Loucy (cell line): Measurements from ENCODE around the gene AARS1.
A peak's percentile ranks its signal among the peaks of the same experiment; 100 is the strongest.
"Not testable (repeated sequence)": the region's sequence is repeated elsewhere in the genome, so short reads cannot be mapped to it uniquely, and the experiment has no call there.

Source experiments
- H2AFZ ChIP-seq: fragments of 200-600 bp; sonication (generic); 2 replicates; pipeline ENCODE4 v1.6.0; 2016; ENCODE audit warnings: antibody characterized with exemption, mild to moderate bottlenecking, low read length, moderate library complexity
- H3F3A ChIP-seq: fragments of 200-600 bp; 2 replicates; pipeline ENCODE4 v1.6.0; 2016; ENCODE audit warnings: antibody characterized with exemption, low read depth, mild to moderate bottlenecking
- H3K27me3 ChIP-seq: fragments of 200-600 bp; sonication (generic); 2 replicates; pipeline ENCODE4 v1.6.1; 2014; ENCODE audit warnings: low read length, mild to moderate bottlenecking; ENCODE audit not compliant: insufficient read depth, poor library complexity, severe bottlenecking
- H3K36me3 ChIP-seq: fragments of 200-600 bp; sonication (generic); 2 replicates; pipeline ENCODE4 v1.6.1; 2016; ENCODE audit warnings: low read length; ENCODE audit not compliant: insufficient read depth
- H3K4me1 ChIP-seq: fragments of 200-600 bp; sonication (generic); 2 replicates; pipeline ENCODE4 v1.5.1; 2014; ENCODE audit warnings: low read length, mild to moderate bottlenecking; ENCODE audit not compliant: insufficient read depth, poor library complexity, severe bottlenecking
- H3K4me2 ChIP-seq: fragments of 200-600 bp; sonication (generic); 2 replicates; pipeline ENCODE4 v1.6.0; 2014; ENCODE audit warnings: antibody characterized with exemption, low read length, low read depth, mild to moderate bottlenecking; ENCODE audit not compliant: poor library complexity, severe bottlenecking
- H3K4me3 ChIP-seq: fragments of 200-600 bp; sonication (generic); 2 replicates; pipeline ENCODE4 v1.5.1; 2014; ENCODE audit warnings: low read length, mild to moderate bottlenecking, mixed read lengths; ENCODE audit not compliant: poor library complexity, severe bottlenecking
- H3K79me2 ChIP-seq: fragments of 200-600 bp; sonication (generic); 2 replicates; pipeline ENCODE4 v1.6.1; 2014; ENCODE audit warnings: low read length; ENCODE audit not compliant: insufficient read depth
- H3K9ac ChIP-seq: fragments of 200-600 bp; sonication (generic); 2 replicates; pipeline ENCODE4 v1.6.0; 2014; ENCODE audit warnings: mild to moderate bottlenecking, low read depth, low read length, moderate library complexity; ENCODE audit not compliant: poor library complexity, severe bottlenecking
- H3K9me2 ChIP-seq: fragments of 200-600 bp; sonication (generic); replicated peaks from 2 replicates; pipeline ENCODE4 v1.6.1; 2016; ENCODE audit warnings: low read depth, low read length, mixed read lengths
- H3K9me3 ChIP-seq: fragments of 200-600 bp; sonication (generic); 2 replicates; pipeline ENCODE4 v1.6.1; 2014; ENCODE audit warnings: mild to moderate bottlenecking, antibody characterized with exemption, low read length, low read depth; ENCODE audit not compliant: insufficient read depth
- H4K20me1 ChIP-seq: fragments of 200-600 bp; sonication (generic); 2 replicates; pipeline ENCODE4 v1.6.0; 2014; ENCODE audit warnings: antibody characterized with exemption, low read length, mild to moderate bottlenecking; ENCODE audit not compliant: insufficient read depth, poor library complexity, severe bottlenecking
- EZH2phosphoT487 ChIP-seq: fragments of 200-600 bp; IDR thresholded peaks from 2 replicates; pipeline ENCODE4 v1.6.1; 2018; ENCODE audit warnings: antibody characterized with exemption, mild to moderate bottlenecking, moderate library complexity, borderline replicate concordance
- TF ChIP-seq, protein P1 (sequence below): fragments of 200-600 bp; sonication (generic); conservative IDR thresholded peaks from 2 replicates; pipeline ENCODE4 v1.5.1; 2014; ENCODE audit warnings: mild to moderate bottlenecking, antibody characterized with exemption, low read length

The AARS1 gene

DNA sequence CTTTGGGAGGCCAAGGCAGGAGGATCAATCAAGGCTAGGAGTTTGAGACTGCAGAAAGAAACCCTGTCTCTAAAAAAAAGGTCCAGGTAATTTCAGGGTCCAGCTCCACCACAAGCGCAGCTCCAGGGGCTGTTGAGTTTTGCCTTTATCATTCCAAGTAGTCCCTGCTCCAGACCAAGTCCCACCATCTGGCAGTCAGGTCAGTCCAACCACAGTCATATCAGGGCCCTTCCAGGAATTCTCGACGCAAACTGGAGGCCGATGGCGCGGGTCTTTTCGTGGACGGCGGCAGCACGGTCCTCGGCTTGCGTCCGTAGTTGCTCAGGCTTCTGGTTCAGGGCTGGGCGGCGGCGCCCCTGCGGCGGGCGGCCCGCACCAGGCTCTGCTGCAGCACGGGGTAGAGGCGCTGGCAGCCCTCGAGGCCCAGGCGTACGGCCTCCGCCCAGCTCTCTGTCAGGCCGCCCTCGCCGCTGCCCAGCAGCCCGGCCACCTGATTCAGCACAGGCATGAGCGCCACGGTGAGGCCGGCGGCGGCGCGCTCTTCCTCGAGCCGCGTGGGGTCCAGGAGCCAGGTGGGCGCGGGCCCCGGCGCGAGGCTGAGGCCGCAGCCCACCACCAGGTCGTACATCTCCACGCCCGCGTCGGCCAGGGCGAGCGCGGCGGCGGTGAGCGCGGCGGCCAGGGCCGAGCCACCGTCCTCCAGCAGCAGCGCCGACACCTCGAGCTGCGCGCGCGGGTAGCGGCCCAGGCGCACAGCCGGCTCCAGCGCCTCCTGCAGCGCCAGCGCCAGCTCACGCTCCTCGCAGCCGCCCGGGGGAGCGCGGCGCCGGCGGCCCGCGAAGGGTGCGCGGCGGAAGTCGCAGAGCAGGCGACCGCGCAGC is 38.3 kb downstream of the AARS1 start:
- no peaks in the 10 kb centered on the region for H3K9me2 ChIP-seq
- peaks cover 8% of the 10 kb centered on the region for H3K4me1 ChIP-seq
- peak overlapping the region; percentile 80 for H3K9ac ChIP-seq
- peaks cover 46% of the 10 kb centered on the region for H3K79me2 ChIP-seq
- peaks cover 37% of the 10 kb centered on the region; the same call in 1 of the 2 replicates for H3K36me3 ChIP-seq
- H2AFZ ChIP-seq = no peak overlapping the region; the same call in 1 of the 2 replicates
- H3K9me3 ChIP-seq = no peaks in the 10 kb centered on the region
- peaks cover 6% of the 10 kb centered on the region; the same call in 1 of the 2 replicates for H3F3A ChIP-seq
- peaks cover 28% of the 10 kb centered on the region for H4K20me1 ChIP-seq
- peak overlapping the region; percentile 97 for H3K4me3 ChIP-seq
- TF ChIP-seq, protein P1, sequence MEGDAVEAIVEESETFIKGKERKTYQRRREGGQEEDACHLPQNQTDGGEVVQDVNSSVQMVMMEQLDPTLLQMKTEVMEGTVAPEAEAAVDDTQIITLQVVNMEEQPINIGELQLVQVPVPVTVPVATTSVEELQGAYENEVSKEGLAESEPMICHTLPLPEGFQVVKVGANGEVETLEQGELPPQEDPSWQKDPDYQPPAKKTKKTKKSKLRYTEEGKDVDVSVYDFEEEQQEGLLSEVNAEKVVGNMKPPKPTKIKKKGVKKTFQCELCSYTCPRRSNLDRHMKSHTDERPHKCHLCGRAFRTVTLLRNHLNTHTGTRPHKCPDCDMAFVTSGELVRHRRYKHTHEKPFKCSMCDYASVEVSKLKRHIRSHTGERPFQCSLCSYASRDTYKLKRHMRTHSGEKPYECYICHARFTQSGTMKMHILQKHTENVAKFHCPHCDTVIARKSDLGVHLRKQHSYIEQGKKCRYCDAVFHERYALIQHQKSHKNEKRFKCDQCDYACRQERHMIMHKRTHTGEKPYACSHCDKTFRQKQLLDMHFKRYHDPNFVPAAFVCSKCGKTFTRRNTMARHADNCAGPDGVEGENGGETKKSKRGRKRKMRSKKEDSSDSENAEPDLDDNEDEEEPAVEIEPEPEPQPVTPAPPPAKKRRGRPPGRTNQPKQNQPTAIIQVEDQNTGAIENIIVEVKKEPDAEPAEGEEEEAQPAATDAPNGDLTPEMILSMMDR = 0 out of 2 replicates have a peak, but pooled peaks have one; percentile 9
- TF ChIP-seq EZH2phosphoT487 = no peak
- H3K27me3 ChIP-seq = no peaks in the 10 kb centered on the region
- H3K4me2 ChIP-seq = peak overlapping the region; percentile 78

DNA sequence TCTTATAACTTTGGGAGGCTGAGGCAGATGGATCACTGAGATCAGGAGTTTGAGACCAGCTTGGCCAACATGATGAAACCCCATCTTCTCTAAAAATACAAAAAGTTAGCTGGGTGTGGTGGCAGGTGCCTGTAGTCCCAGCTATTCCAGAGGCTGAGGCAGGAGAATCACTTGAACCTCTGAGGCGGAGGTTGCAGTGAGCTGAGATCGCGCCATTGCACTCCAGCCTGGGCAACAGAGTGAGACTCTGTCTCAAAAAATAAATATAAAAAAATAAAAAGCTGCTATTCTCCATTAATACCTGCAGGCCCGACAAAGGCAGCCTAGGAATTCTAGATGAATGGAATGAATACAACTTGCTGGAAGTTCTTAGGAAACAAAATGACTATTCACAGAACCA is 39.6 kb downstream of the AARS1 start:
- H2AFZ ChIP-seq, H3K27me3 ChIP-seq, H3K4me1 ChIP-seq, H3K9me2 ChIP-seq, H3K9me3 ChIP-seq, H3F3A ChIP-seq: not testable (repeated sequence)
- Histone ChIP-seq H3K79me2 (peaks cover 47% of the 10 kb centered on the region), H4K20me1 (peaks cover 28% of the 10 kb centered on the region), H3K36me3 (peaks cover 27% of the 10 kb centered on the region; the same call in 1 of the 2 replicates), H3K9ac (peak overlapping the region; percentile 80), H3K4me3 (peak overlapping the region; percentile 97), H3K4me2 (peak overlapping the region; percentile 78)

DNA sequence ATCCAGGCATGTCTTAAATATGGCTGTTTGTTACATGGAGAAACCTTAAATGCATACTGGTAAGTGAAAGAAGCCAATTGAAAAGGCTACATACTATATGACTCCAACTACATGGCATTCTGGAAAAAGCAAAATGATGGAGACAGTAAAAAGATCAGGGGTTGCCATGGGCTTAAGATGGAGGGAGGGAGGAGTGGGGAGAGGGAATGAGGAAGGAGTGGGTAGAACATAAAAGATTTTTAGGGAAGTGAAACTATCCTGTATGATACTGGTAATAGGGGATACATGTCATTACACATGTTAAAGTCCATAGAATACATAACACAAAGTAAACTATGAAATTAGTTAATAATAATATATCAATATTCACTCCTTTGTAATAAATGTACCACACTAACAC is 50.5 kb downstream of the AARS1 start:
- H3K4me3 ChIP-seq, H3K4me2 ChIP-seq, H4K20me1 ChIP-seq, H3K4me1 ChIP-seq, H3F3A ChIP-seq, H3K27me3 ChIP-seq, H3K9ac ChIP-seq, H3K79me2 ChIP-seq, H2AFZ ChIP-seq, H3K9me3 ChIP-seq, H3K9me2 ChIP-seq, H3K36me3 ChIP-seq: not testable (repeated sequence)

DNA sequence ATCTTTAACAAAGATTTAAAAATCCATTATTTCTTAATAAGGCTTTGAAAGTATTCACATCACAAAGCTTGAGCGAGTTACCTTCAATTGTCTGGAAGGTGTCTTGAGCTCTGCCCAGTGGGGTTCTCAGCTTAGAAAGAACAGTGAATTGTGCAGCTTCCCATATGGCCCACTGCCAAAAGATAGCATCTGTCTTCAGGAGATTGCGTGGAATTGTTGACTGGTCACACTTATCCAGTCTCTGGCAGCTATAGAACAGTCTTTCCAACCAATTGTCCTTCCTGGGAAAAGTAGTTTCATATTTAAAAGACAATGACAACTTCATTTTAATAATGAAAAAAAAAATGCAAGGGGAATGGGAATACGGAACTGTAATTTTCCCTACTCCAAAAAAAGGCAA is 57.5 kb downstream of the AARS1 start:
- not testable (repeated sequence) for H3K27me3 ChIP-seq, H2AFZ ChIP-seq, H3F3A ChIP-seq, H3K79me2 ChIP-seq, H3K4me3 ChIP-seq, H4K20me1 ChIP-seq, H3K4me1 ChIP-seq, H3K4me2 ChIP-seq, H3K9me3 ChIP-seq, H3K9me2 ChIP-seq, H3K9ac ChIP-seq
- peaks cover 13% of the 10 kb centered on the region; the same call in 1 of the 2 replicates for H3K36me3 ChIP-seq

DNA sequence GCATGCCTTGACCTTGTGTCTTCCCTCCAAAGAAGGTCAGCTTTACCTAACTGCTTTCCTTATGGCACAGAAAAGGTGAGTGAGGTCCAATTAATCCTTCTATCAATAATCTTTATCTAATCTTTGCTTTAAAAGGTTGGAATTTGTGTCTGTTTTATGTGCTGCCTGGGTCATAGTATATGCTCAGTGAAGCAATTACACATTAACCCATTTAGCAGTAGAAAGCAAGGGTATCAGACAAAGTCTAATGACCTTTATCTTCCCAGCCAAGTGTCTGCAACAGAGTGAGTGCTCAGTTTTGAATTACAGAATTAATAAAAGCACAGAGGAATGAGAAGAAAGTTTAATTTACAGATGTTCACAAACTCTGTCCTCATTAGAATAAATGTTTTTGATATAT is 63.3 kb downstream of the AARS1 start:
- H2AFZ ChIP-seq, H3K36me3 ChIP-seq, H3F3A ChIP-seq, H3K9ac ChIP-seq, H3K4me3 ChIP-seq, H3K4me2 ChIP-seq, H3K79me2 ChIP-seq, H4K20me1 ChIP-seq, H3K9me2 ChIP-seq, H3K27me3 ChIP-seq, H3K9me3 ChIP-seq, H3K4me1 ChIP-seq: not testable (repeated sequence)

DNA sequence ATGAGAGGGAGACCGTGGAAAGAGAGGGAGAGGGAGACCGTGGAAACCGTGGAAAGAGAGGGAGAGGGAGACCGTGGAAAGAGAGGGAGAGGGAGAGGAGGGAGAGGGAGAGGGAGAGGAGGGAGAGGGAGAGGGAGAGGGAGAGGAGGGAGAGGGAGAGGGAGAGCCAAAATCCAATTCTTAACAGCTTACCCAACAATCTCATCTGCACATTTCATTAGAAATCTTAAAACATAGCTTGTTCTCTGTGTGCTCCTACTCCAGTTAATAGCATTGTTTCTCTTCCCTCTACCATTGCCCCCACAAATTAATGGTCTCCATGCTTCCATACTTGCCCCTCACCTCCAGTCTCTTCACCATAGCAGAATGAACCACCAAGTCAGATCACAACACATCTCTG is 63.9 kb downstream of the AARS1 start:
- not testable (repeated sequence) for H3K79me2 ChIP-seq, H3K36me3 ChIP-seq, H3K4me3 ChIP-seq, H3K9ac ChIP-seq, H3K4me1 ChIP-seq, H3K27me3 ChIP-seq, H3K9me3 ChIP-seq, H4K20me1 ChIP-seq, H3K9me2 ChIP-seq, H3F3A ChIP-seq, H3K4me2 ChIP-seq, H2AFZ ChIP-seq
